VCaP (cell line): ENCODE measurements around the gene DENND2C.

Source experiments
- H3K27ac ChIP-seq: fragments of 450-650 bp; 2 replicates; pipeline ENCODE4 v1.5.1; 2017
- TF ChIP-seq, protein P1 (sequence below): fragments of 450-650 bp; conservative IDR thresholded peaks from 2 replicates; pipeline ENCODE4 v1.5.1; 2017; ENCODE audit warnings: mild to moderate bottlenecking, moderate library complexity

DENND2C gene

DNA sequence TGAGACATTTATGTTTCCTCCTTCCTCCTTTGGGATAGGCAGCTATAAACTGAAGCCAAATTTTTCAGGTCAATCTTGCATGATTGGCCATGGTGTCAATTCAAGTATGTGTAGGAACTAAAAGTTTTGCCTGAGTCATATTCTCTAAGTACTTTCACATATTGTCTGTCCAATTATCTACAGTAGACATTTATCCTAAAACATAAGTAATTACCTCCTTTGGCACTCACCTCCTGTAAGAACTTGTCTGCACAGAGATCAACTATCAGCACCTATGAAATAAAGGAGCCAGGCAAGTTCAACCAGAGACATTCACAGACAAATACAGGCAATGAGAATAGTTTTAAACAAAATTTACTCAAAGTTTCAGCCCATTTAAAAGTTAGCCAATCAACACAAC is 74.2 kb downstream of the DENND2C start:
- H3K27ac ChIP-seq = no peak overlapping the region

DNA sequence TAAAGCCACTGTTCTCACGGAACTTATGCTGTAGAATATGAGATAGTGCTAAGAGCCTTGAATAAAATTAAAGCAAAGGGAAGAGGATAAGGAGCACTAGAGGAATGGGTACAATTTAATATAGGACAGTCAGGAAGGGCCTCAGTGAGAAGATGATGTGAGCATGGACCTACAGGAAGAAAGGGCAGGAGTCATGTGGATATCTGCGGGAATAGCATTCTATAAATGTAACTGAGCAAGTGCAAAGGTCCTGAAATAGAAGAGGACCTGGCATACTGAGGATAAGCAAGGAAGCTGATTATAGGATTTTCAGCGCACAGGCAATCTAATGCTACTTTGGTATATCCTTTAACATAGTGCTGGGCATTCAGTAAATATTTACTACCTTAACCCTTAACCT is 75.8 kb downstream of the DENND2C start:
- H3K27ac ChIP-seq = no peak overlapping the region
- TF ChIP-seq, protein P1, sequence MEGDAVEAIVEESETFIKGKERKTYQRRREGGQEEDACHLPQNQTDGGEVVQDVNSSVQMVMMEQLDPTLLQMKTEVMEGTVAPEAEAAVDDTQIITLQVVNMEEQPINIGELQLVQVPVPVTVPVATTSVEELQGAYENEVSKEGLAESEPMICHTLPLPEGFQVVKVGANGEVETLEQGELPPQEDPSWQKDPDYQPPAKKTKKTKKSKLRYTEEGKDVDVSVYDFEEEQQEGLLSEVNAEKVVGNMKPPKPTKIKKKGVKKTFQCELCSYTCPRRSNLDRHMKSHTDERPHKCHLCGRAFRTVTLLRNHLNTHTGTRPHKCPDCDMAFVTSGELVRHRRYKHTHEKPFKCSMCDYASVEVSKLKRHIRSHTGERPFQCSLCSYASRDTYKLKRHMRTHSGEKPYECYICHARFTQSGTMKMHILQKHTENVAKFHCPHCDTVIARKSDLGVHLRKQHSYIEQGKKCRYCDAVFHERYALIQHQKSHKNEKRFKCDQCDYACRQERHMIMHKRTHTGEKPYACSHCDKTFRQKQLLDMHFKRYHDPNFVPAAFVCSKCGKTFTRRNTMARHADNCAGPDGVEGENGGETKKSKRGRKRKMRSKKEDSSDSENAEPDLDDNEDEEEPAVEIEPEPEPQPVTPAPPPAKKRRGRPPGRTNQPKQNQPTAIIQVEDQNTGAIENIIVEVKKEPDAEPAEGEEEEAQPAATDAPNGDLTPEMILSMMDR = no peak

More for the DNA sequence above, 74.2 kb downstream of the DENND2C start:
- TF ChIP-seq, protein P1 = no peak

DNA sequence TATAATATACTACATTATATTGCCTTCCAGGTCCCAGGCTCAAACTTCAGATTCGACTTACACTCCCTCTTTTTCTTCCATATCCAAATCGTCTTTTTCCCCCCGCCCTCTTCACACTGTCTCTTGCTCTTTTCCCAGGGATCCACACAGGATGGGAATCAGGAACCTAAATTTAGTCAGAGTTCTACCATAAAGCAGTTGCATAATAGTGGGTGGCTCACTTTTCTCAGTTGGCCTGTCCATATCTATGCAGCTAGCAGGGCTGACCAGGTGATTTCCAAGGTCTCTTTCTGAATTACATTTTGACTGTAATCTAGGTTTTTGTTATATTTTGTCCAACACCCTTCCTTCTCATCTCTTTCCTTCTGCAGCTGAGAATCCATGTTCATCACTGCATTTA is 80.7 kb downstream of the DENND2C start:
- H3K27ac ChIP-seq = no peak overlapping the region
- TF ChIP-seq, protein P1 = no peak

DNA sequence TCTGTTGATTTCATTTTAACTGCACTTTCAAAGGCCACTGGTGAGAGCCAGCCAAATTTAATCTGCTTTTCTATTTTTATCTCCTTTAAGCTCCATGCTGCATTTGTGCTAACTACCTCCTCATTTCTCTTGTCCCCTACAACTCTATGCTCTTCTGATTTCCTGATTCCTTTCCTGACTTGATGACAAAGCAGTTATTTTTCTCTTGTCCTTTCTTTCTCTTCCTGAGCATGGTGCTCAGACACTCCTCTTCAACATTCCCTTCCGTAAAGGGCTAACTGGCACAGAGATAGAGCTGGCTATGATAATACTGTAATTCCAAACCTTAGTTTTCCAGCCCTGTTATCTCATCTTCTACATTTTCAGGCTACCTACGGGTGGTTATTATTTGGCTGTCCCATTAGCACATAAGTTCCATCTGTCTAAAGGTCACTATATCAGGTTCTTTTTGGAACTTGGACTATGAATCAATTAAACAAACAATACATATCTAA is 81.6 kb downstream of the DENND2C start:
- TF ChIP-seq, protein P1 = no peak
- no peak overlapping the region for H3K27ac ChIP-seq

DNA sequence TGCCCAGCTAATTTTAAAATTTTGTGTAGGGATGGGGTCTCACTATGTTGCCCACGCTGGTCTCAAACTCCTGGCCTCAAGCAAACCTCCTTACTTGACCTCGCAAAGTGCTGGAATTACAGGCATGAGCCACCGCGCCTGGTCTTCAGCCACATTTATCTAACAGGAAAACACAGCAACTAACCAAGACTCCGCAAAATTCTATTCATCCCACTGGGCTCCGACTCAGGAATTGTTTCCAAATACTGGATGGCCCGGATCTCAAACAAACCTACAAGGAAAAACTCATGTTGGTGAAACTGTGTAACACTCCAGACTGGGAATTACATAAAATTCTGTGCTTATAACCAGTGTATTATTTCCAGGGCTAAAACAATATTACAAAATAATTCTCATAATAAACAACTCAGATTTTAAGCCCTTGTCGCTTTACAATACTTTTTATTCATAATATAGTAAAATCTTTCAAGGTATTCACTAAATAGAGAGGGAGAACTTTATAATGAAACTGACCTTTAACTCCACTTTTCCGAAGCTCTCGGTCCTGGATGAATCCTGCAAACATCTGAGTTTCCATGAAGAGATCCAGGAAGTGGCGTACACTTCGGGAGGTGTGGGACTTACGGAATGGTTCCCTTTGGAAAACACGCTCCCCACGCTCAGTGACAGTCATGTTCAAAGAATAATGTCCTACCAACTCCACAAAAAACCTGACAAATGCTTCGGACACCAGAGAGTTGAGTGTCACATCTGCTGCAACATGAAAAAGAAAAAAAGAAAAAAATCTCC is 82.5 kb downstream of the DENND2C start:
- TF ChIP-seq, protein P1 = no peak
- H3K27ac ChIP-seq = no peak overlapping the region

DNA sequence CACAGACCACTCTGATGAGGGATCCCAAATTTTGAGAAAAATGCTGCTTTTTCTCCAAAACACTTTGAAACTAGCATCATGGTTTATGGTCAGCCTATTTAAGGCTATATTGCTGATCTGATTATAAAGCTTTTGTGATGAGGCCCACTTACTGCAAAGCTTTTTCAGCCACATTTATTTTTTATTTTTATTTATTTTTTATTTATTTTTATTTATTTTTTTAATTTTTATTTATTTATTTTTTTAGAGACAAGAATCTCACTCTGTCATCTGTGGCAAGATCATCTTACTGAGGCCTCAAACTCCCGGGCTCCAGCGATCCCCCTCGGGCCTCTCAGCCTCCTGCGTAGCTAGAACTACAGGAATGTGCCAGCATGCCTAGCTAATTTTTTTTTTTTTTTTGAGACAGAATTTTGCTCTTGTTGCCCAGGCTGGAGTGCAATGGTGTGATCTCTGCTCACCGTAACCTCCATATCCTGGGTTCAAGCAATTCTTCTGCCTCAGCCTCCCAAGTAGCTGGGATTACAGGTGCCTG is 83.3 kb downstream of the DENND2C start:
- TF ChIP-seq, protein P1 = no peak
- H3K27ac ChIP-seq = no peak overlapping the region

DNA sequence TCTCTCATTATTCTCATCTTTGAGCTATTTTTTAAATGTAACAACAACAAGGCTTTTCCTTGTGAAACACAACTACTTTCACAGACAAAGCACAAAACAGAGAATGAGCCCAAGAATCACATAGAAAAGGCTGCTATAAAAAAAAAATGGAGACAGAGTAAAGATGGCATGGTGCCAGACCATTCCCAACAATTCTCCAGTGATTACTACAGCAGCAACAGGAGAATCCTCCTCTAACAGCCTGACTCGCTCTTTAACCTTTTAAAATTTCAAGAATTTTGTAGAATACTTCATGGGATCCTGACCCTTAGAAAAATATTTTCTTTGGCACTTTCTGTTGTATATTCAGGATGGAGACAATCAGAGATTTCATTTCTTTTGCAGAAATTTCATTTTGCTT is 84.6 kb downstream of the DENND2C start:
- TF ChIP-seq, protein P1 = no peak
- H3K27ac ChIP-seq = no peak overlapping the region
